H1 (cell line): ENCODE results near the gene ZKSCAN1. TPM values are rescaled to one million over a fixed set of nuclear protein-coding genes. Genes with fewer than 3 reads are reported as not detected.

ENCODE experiments used
- CTCF ChIA-PET: fragments of 300-600 bp; sonication (Branson Sonifier 250); formaldehyde crosslinking; loops from one replicate; lab custom pipeline; 2021; ENCODE audit not compliant: partially characterized antibody; lab: Charles Lee
- POLR2A ChIA-PET: fragments of 300-600 bp; sonication (Branson Sonifier 250); formaldehyde crosslinking; loops from one replicate; lab custom pipeline; 2021; ENCODE audit warnings: inconsistent platforms; ENCODE audit not compliant: partially characterized antibody; lab: Charles Lee
- DNase-seq, 2 experiments: peaks; one replicate each; pipeline versions ENCODE4 v3.0.0 to v3.0.0-alpha.2; 2010 to 2022; ENCODE audit warnings: low spot score in 2 of 2, low read depth in 1 of 2, mixed read lengths in 1 of 2
- FAIRE-seq: peaks from 2 replicates; lab custom pipeline; 2011; peaks lifted over from hg19 to GRCh38; lab: Jason Lieb, UNC
- H2AFZ ChIP-seq: 2 replicates; pipeline ENCODE4 v1.8.1; 2012; ENCODE audit warnings: low read length, inconsistent platforms
- H2AK5ac ChIP-seq: 2 replicates; pipeline ENCODE4 v1.6.1; 2013; ENCODE audit warnings: low read depth, low read length
- H2BK120ac ChIP-seq: replicated peaks from 2 replicates; pipeline ENCODE3; 2013; ENCODE audit warnings: low read depth, low read length, inconsistent platforms
- H2BK12ac ChIP-seq: 2 replicates; pipeline ENCODE4 v1.6.1; 2013; ENCODE audit warnings: low read depth, low read length
- H2BK15ac ChIP-seq: 2 replicates; pipeline ENCODE4 v1.6.1; 2013; ENCODE audit warnings: low read length
- H2BK20ac ChIP-seq: 2 replicates; pipeline ENCODE4 v1.6.1; 2013; ENCODE audit warnings: low read length
- H2BK5ac ChIP-seq: 2 replicates; pipeline ENCODE4 v1.6.1; 2013; ENCODE audit warnings: low read depth, low read length
- H3K14ac ChIP-seq: 2 replicates; pipeline ENCODE4 v1.6.1; 2013; ENCODE audit warnings: inconsistent platforms; ENCODE audit not compliant: insufficient read length
- H3K18ac ChIP-seq: 2 replicates; pipeline ENCODE4 v1.6.1; 2013; ENCODE audit warnings: low read length; ENCODE audit errors: extremely low read depth
- H3K23ac ChIP-seq: 2 replicates; pipeline ENCODE4 v1.6.1; 2013; ENCODE audit warnings: inconsistent platforms; ENCODE audit not compliant: insufficient read length
- H3K23me2 ChIP-seq: 2 replicates; pipeline ENCODE4 v1.6.1; 2013; ENCODE audit warnings: low read depth, low read length
- H3K27ac ChIP-seq: 2 replicates; pipeline ENCODE4 v1.6.1; 2011; ENCODE audit warnings: low read depth, low read length, inconsistent platforms
- H3K27me3 ChIP-seq, 4 experiments: replicated peaks in 1 of 4; 1 replicate in 1 of 4; 2 replicates in 3 of 4; pipeline versions ENCODE4 v1.6.1 to v1.8.1; 2011 to 2013; ENCODE audit warnings: low read length in 3 of 4, mild to moderate bottlenecking in 3 of 4, inconsistent platforms in 2 of 4, mixed read lengths in 2 of 4, moderate library complexity in 1 of 4; ENCODE audit not compliant: control insufficient read depth in 3 of 4, insufficient read depth in 3 of 4; ENCODE audit errors: extremely low read depth in 1 of 4
- H3K36me3 ChIP-seq, 4 experiments: 2 replicates each; pipeline versions ENCODE4 v1.6.1 to v1.8.1; 2011 to 2013; ENCODE audit warnings: mild to moderate bottlenecking in 4 of 4, low read length in 3 of 4, moderate library complexity in 2 of 4, control low read depth in 1 of 4, inconsistent platforms in 1 of 4; ENCODE audit not compliant: insufficient read depth in 4 of 4, control insufficient read depth in 2 of 4
- H3K4ac ChIP-seq: replicated peaks from 2 replicates; pipeline ENCODE3; 2013; ENCODE audit warnings: low read length, low read depth, mixed read lengths, inconsistent platforms; ENCODE audit not compliant: insufficient read length
- H3K4me1 ChIP-seq, 4 experiments: replicated peaks in 1 of 4; 1 replicate in 1 of 4; 2 replicates in 3 of 4; pipeline versions ENCODE4 v1.6.1 to v1.8.1; 2011 to 2013; ENCODE audit warnings: low read length in 3 of 4, inconsistent platforms in 2 of 4, mixed read lengths in 1 of 4; ENCODE audit not compliant: insufficient read depth in 4 of 4, control insufficient read depth in 3 of 4
- H3K4me2 ChIP-seq, 2 experiments: 2 replicates each; pipeline versions ENCODE4 v1.6.1 to v1.8.1; 2011 to 2013; ENCODE audit warnings: low read depth in 2 of 2, low read length in 2 of 2, control low read depth in 1 of 2, inconsistent platforms in 1 of 2, mild to moderate bottlenecking in 1 of 2; ENCODE audit not compliant: insufficient read depth in 1 of 2
- H3K4me3 ChIP-seq, 4 experiments: fragments of 200-600, 300-600 bp in 1 of 4; sonication (generic), shearing (Covaris generic), sonication (Bioruptor Twin) in 1 of 4; 2 replicates each; pipeline versions ENCODE4 v1.5.1 to v1.8.1; 2011 to 2016; ENCODE audit warnings: low read length in 4 of 4, low read depth in 3 of 4, control low read depth in 2 of 4, inconsistent platforms in 2 of 4, mild to moderate bottlenecking in 2 of 4, mixed read lengths in 1 of 4, moderate library complexity in 1 of 4; ENCODE audit not compliant: insufficient read depth in 2 of 4; ENCODE audit errors: extremely low read depth in 1 of 4
- H3K56ac ChIP-seq: replicated peaks from 2 replicates; pipeline ENCODE3; 2013; ENCODE audit warnings: low read depth, mild to moderate bottlenecking, mixed read lengths, low read length, inconsistent platforms; ENCODE audit not compliant: insufficient read length
- H3K79me1 ChIP-seq: 2 replicates; pipeline ENCODE4 v1.6.1; 2013; ENCODE audit warnings: low read depth, low read length, control low read depth
- H3K79me2 ChIP-seq, 2 experiments: 2 replicates each; pipeline versions ENCODE4 v1.6.1 to v1.8.1; 2012 to 2013; ENCODE audit warnings: low read length in 2 of 2, mild to moderate bottlenecking in 2 of 2, inconsistent platforms in 1 of 2; ENCODE audit not compliant: insufficient read depth in 2 of 2, control insufficient read depth in 1 of 2
- H3K9ac ChIP-seq, 4 experiments: replicated peaks in 1 of 4; 1 replicate in 1 of 4; 2 replicates in 3 of 4; pipeline versions ENCODE4 v1.6.1 to v1.8.1; 2011 to 2013; ENCODE audit warnings: low read depth in 3 of 4, low read length in 3 of 4, control low read depth in 2 of 4, mild to moderate bottlenecking in 2 of 4, moderate library complexity in 2 of 4, inconsistent platforms in 1 of 4; ENCODE audit errors: extremely low read depth in 1 of 4
- H3K9me3 ChIP-seq, 2 experiments: 2 replicates each; pipeline versions ENCODE4 v1.6.1 to v1.8.1; 2012 to 2013; ENCODE audit warnings: mild to moderate bottlenecking in 2 of 2, moderate library complexity in 2 of 2, control low read depth in 1 of 2, inconsistent platforms in 1 of 2, low read depth in 1 of 2, low read length in 1 of 2, mixed read lengths in 1 of 2; ENCODE audit not compliant: insufficient read depth in 2 of 2
- H4K20me1 ChIP-seq, 2 experiments: replicated peaks in 1 of 2; 2 replicates each; pipeline versions ENCODE3 to v1.8.1; 2011 to 2013; ENCODE audit warnings: inconsistent platforms in 2 of 2, low read length in 2 of 2, mild to moderate bottlenecking in 1 of 2; ENCODE audit not compliant: insufficient read depth in 2 of 2, control insufficient read depth in 1 of 2
- H4K5ac ChIP-seq: 2 replicates; pipeline ENCODE4 v1.6.1; 2013; ENCODE audit warnings: low read length, low read depth, mixed read lengths, inconsistent platforms; ENCODE audit not compliant: insufficient read length
- H4K8ac ChIP-seq: 2 replicates; pipeline ENCODE4 v1.8.0; 2013; ENCODE audit warnings: mild to moderate bottlenecking, moderate library complexity, low read length, inconsistent platforms; ENCODE audit not compliant: insufficient read depth; ENCODE audit errors: extremely low read depth
- H4K91ac ChIP-seq: replicated peaks from 2 replicates; pipeline ENCODE3; 2013; ENCODE audit warnings: low read length, mixed read lengths, inconsistent platforms; ENCODE audit not compliant: insufficient read length
- CHD2 ChIP-seq: IDR thresholded peaks from 2 replicates; pipeline ENCODE4 v1.6.1; 2012; ENCODE audit warnings: low read length, improper control_type of control experiment
- EP300 ChIP-seq, 2 experiments: IDR thresholded peaks; 1 replicate in 1 of 2; 2 replicates in 1 of 2; pipeline ENCODE4 v1.6.1; 2011 to 2012; ENCODE audit warnings: low read depth in 2 of 2, low read length in 2 of 2, mild to moderate bottlenecking in 2 of 2, borderline replicate concordance in 1 of 2, inconsistent platforms in 1 of 2, moderate library complexity in 1 of 2
- WGBS, 2 experiments: shearing (Covaris generic) in 1 of 2; methylation state at CpG; one replicate each; pipeline versions ENCODE4 v1.1.6 to v1.1.7; 2013 to 2015; ENCODE audit warnings: low lambda C conversion rate in 2 of 2, mixed read lengths in 2 of 2, inconsistent platforms in 1 of 2, low coverage in 1 of 2, missing lambda C conversion rate in 1 of 2; ENCODE audit not compliant: insufficient replicate concordance in 2 of 2, insufficient coverage in 1 of 2, insufficient read length in 1 of 2; ENCODE audit errors: extremely low coverage in 1 of 2, missing lambda C conversion rate in 1 of 2; 5-methylcytosine and 5-hydroxymethylcytosine counted together
- polyA plus RNA-seq, 7 experiments: library from polyadenylated mRNA; depleted of rRNA in 3 of 7; stranded (reverse) in 5 of 7; unstranded in 2 of 7; fragments of >200 nt in 5 of 7; fragments of 200-250 nt in 2 of 7; gene quantifications; 1 replicate in 5 of 7; 2 replicates in 1 of 7; 4 replicates in 1 of 7; pipeline versions ENCODE4 v1.2.1 to v1.2.3, GENCODE V29; 2011 to 2013; ENCODE audit warnings: missing spikeins in 2 of 7, mixed read lengths in 2 of 7
- total RNA-seq: library from RNA; stranded (reverse); fragmentation: NEBNext Ultra II Directional; extraction: Animal tissue kit (Norgen Biotek cat#: 25700); gene quantifications from 2 replicates; pipeline ENCODE4 v1.2.1, GENCODE V29; 2021

The ZKSCAN1 gene
- total and polyA plus RNA-seq, 2 of the 8 experiments (the other 6 are each of a cell fraction or from before 2014, with no cell fraction given) = 8.2 to 40.6 TPM

DNA sequence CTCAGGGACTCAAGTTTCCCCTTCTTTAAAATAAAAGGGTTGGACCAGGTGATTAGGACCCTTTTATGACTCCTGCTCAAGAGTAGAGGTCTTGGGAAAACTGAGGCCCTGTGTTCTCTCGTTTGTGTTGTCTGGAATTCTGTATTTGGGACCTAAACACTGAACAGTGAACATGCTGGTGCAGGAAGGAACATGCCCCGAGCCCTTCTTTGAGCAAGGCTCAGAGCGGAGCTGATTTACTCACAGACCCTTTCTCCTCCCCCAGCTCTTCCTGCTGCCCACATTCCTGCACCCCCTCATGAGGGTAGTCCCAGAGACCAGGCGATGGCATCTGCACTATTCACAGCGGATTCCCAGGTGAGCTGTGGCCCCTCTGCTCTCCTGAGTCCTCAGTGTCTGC, 14.2 kb downstream of the ZKSCAN1 start:
- Histone ChIP-seq H2BK120ac (no peak overlapping the region), H3K23me2 (no peaks in the 10 kb centered on the region), H4K5ac (no peak overlapping the region), H3K14ac (no peak overlapping the region), H2AFZ (no peak overlapping the region), H3K4me2 (no peak overlapping the region), H3K18ac (no peak overlapping the region), H3K4me3 (no peak overlapping the region), H2BK5ac (no peak overlapping the region), H3K56ac (no peak overlapping the region), H2BK12ac (no peak overlapping the region), H4K8ac (no peak overlapping the region), H4K91ac (no peak overlapping the region), H3K79me2 (no peaks in the 10 kb centered on the region), H3K27me3 (no peaks in the 10 kb centered on the region), H3K23ac (no peak overlapping the region), H2AK5ac (no peak overlapping the region), H3K4me1 (no peaks in the 10 kb centered on the region), H3K36me3 (peaks cover 14 to 61% (median 37%) of the 10 kb centered on the region in 4 experiments), H3K9ac (no peak overlapping the region), H2BK15ac (no peak overlapping the region), H3K27ac (no peak overlapping the region), H4K20me1 (peaks cover 0 to 3% of the 10 kb centered on the region in 2 experiments), H2BK20ac (no peak overlapping the region), H3K4ac (no peak overlapping the region), H3K9me3 (no peaks in the 10 kb centered on the region; a peak in 1 of 4 replicates), H3K79me1 (no peaks in the 10 kb centered on the region)
- DNase-seq (no peak), FAIRE-seq (no peak)
- ChIA-PET POLR2A (interaction anchor here (0.8 to 3.0 kb wide), 7 partner anchors 8 to 494 kb away, joined by 3 to 10 read pairs (median 4); partner anchors contain the start of genes AP4M1, MCM7 and ZKSCAN1), CTCF (interaction anchor here (0.6 to 2.1 kb wide), 8 partner anchors 12 to 116 kb away, joined by 3 to 8 read pairs (median 4); no protein-coding TSS in a partner anchor)
- no peak for TF ChIP-seq CHD2
- TF ChIP-seq EP300 (IDR thresholded peaks at IDR 0.05; ENCODE audit: borderline replicate concordance in 1 of 2, low read depth in 2 of 2, low read length in 2 of 2) = no peak
- WGBS, 2 experiments = 84% methylated on average over 5 of the region's 5 CpGs; no CpG with 5 or more reads in 1 of the 2 experiments
